ENCODE results near the gene FAM184B. TPM values are rescaled to one million over a fixed set of nuclear protein-coding genes. Genes with fewer than 3 reads are reported as not detected.
A peak's percentile ranks its signal among the peaks of the same experiment; 100 is the strongest.

The FAM184B gene
- total RNA-seq, 1 donor from 2014 or later = not detected

- Histone ChIP-seq H4K20me1 (ENCODE audit: low read depth) (peaks cover 64% of the 10 kb centered on the region), H3K4me3 (peak overlapping the region; percentile 98), H3K4me1 (peaks cover 31% of the 10 kb centered on the region), H3K27me3 (no peaks in the 10 kb centered on the region), H3K4me2 (peak overlapping the region; percentile 98), H3F3A (ENCODE audit: low read depth) (no peaks in the 10 kb centered on the region), H3K9me3 (ENCODE audit: low read depth) (no peaks in the 10 kb centered on the region), H3K9ac (peak overlapping the region; percentile 96), H3K36me3 (peaks cover 16% of the 10 kb centered on the region), H3K79me2 (ENCODE audit: low read depth) (peaks cover 100% of the 10 kb centered on the region), H3K27ac (no peak overlapping the region), H2AFZ (replicated peaks) (no peak overlapping the region)
- DNase-seq (ENCODE audit: low spot score) = no peak
- Mint-ChIP-seq H3K4me1 (peaks cover 37% of the 10 kb centered on the region), H3K36me3 (peaks cover 24% of the 10 kb centered on the region), H3K27ac (peak overlapping the region; percentile 21), H3K9me3 (no peaks in the 10 kb centered on the region), H3K4me3 (peak overlapping the region; percentile 95), H3K27me3 (ENCODE audit: insufficient read depth, low read depth) (no peaks in the 10 kb centered on the region)
- no peak for TF ChIP-seq EZH2phosphoT487 (IDR thresholded peaks at IDR 0.05)
- TF ChIP-seq CTCF (IDR thresholded peaks at IDR 0.05) = no peak
- TF ChIP-seq EZH2 (IDR thresholded peaks at IDR 0.05) = no peak
Observed at GRCh38 chr4:17812125-17812524, 30.7 kb upstream of the FAM184B start.

- Histone ChIP-seq H2AFZ (replicated peaks) (peak overlapping the region; percentile 61), H3K4me2 (peak overlapping the region; percentile 98), H3K9ac (peak overlapping the region; percentile 96), H3K27ac (no peak overlapping the region), H3K4me3 (peak overlapping the region; percentile 98), H4K20me1 (ENCODE audit: low read depth) (peaks cover 74% of the 10 kb centered on the region), H3K36me3 (peaks cover 25% of the 10 kb centered on the region), H3K4me1 (peaks cover 39% of the 10 kb centered on the region), H3K27me3 (no peaks in the 10 kb centered on the region), H3F3A (ENCODE audit: low read depth) (no peaks in the 10 kb centered on the region), H3K79me2 (ENCODE audit: low read depth) (peaks cover 100% of the 10 kb centered on the region), H3K9me3 (ENCODE audit: low read depth) (no peaks in the 10 kb centered on the region)
- H3K36me3 Mint-ChIP-seq = peaks cover 20% of the 10 kb centered on the region
- TF ChIP-seq CTCF (IDR thresholded peaks at IDR 0.05) (no peak), EZH2phosphoT487 (IDR thresholded peaks at IDR 0.05) (peak; percentile 9)
- H3K9me3 Mint-ChIP-seq = no peaks in the 10 kb centered on the region
- DNase-seq (ENCODE audit: low spot score) = no peak
- peaks cover 42% of the 10 kb centered on the region for H3K4me1 Mint-ChIP-seq
- H3K27me3 Mint-ChIP-seq (ENCODE audit: insufficient read depth, low read depth) = no peaks in the 10 kb centered on the region
- H3K27ac Mint-ChIP-seq = peak overlapping the region; percentile 98
- peak overlapping the region; percentile 95 for H3K4me3 Mint-ChIP-seq
Observed at GRCh38 chr4:17811078-17811603, 29.7 kb upstream of the FAM184B start.

GRCh38 chr4:17810260-17811077, 29.0 kb upstream of the FAM184B start, which contains the start of the genes DCAF16 and NCAPG:
Gene DCAF16 (minus strand): TSS chr4:17810757. CDS start chr4:17804141, 6,616 bp downstream.
Gene NCAPG (plus strand): TSS chr4:17810979. CDS start chr4:17811078, 99 bp downstream.
- peaks cover 100% of the 10 kb centered on the region for H3K79me2 ChIP-seq (ENCODE audit: low read depth)
- peak within 1 kb of the TSS; percentile 96 for H3K27ac ChIP-seq

More at GRCh38 chr4:17810260-17811077, 29.0 kb upstream of the FAM184B start, which contains the start of the genes DCAF16 and NCAPG:
- Histone ChIP-seq H4K20me1 (ENCODE audit: low read depth) (peaks cover 77% of the 10 kb centered on the region), H3K4me2 (peak within 1 kb of the TSS; percentile 98), H3K9me3 (ENCODE audit: low read depth) (no peaks in the 10 kb centered on the region), H3K27me3 (no peaks in the 10 kb centered on the region), H2AFZ (replicated peaks) (peak within 1 kb of the TSS; percentile 61), H3K4me1 (peaks cover 40% of the 10 kb centered on the region), H3F3A (ENCODE audit: low read depth) (no peaks in the 10 kb centered on the region), H3K36me3 (peaks cover 26% of the 10 kb centered on the region), H3K4me3 (peak within 1 kb of the TSS; percentile 98), H3K9ac (peak within 1 kb of the TSS; percentile 97)
- peaks cover 15% of the 10 kb centered on the region for H3K36me3 Mint-ChIP-seq
- H3K27me3 Mint-ChIP-seq (ENCODE audit: insufficient read depth, low read depth) = no peaks in the 10 kb centered on the region
- peak within 1 kb of the TSS; percentile 98 for H3K27ac Mint-ChIP-seq
- H3K4me1 Mint-ChIP-seq = peaks cover 42% of the 10 kb centered on the region
- TF ChIP-seq EZH2phosphoT487 (IDR thresholded peaks at IDR 0.05) = peak; percentile 7
- TF ChIP-seq CTCF (IDR thresholded peaks at IDR 0.05) = no peak
- peak within 1 kb of the TSS; percentile 95 for H3K4me3 Mint-ChIP-seq
- DNase-seq (ENCODE audit: low spot score) = peak; percentile 99
- H3K9me3 Mint-ChIP-seq = no peaks in the 10 kb centered on the region

All from neural progenitor cell (in vitro differentiated cells).